Measurements from ENCODE around the gene TXK.

The TXK gene

GRCh38 chr4:48069026-48069425, 65.0 kb downstream of the TXK start:
- no peaks in the 10 kb centered on the region for H4K20me1 ChIP-seq (ENCODE audit: insufficient read depth)
- no peaks in the 10 kb centered on the region for H3K79me2 ChIP-seq (ENCODE audit: insufficient read depth, low read depth)
- H3K4me2 ChIP-seq = no peak overlapping the region
- no peak overlapping the region for H2AFZ ChIP-seq (ENCODE audit: low read depth)
- no peak overlapping the region for H3K27ac ChIP-seq
- no peak for TF ChIP-seq CTCF (conservative IDR thresholded peaks at IDR 0.05; ENCODE audit: low read depth, low read length)
- no peaks in the 10 kb centered on the region for H3K36me3 ChIP-seq (ENCODE audit: insufficient read depth)
- no peak overlapping the region for H3K9ac ChIP-seq
- H3K27me3 ChIP-seq (ENCODE audit: insufficient read depth, low read depth) = no peaks in the 10 kb centered on the region
- no peaks in the 10 kb centered on the region for H3K4me1 ChIP-seq (ENCODE audit: low read depth, poor library complexity, severe bottlenecking)
- H3K4me3 ChIP-seq (IDR thresholded peaks at IDR 0.05; ENCODE audit: insufficient read depth, low read depth, low read length) = no peak overlapping the region

- H3K4me3 ChIP-seq (IDR thresholded peaks at IDR 0.05; ENCODE audit: insufficient read depth, low read depth, low read length) = no peak overlapping the region
- no peaks in the 10 kb centered on the region for H3K36me3 ChIP-seq (ENCODE audit: insufficient read depth)
- no peaks in the 10 kb centered on the region for H3K79me2 ChIP-seq (ENCODE audit: insufficient read depth, low read depth)
- H3K27ac ChIP-seq = no peak overlapping the region
- H4K20me1 ChIP-seq (ENCODE audit: insufficient read depth) = no peaks in the 10 kb centered on the region
- no peak overlapping the region for H3K9ac ChIP-seq
- no peak overlapping the region for H3K4me2 ChIP-seq
- no peak for TF ChIP-seq CTCF (conservative IDR thresholded peaks at IDR 0.05; ENCODE audit: low read depth, low read length)
- H3K27me3 ChIP-seq (ENCODE audit: insufficient read depth, low read depth) = no peaks in the 10 kb centered on the region
- no peak overlapping the region for H2AFZ ChIP-seq (ENCODE audit: low read depth)
- H3K4me1 ChIP-seq (ENCODE audit: low read depth, poor library complexity, severe bottlenecking) = no peaks in the 10 kb centered on the region
Observed at GRCh38 chr4:48068182-48068581, 65.9 kb downstream of the TXK start.

- H2AFZ ChIP-seq (ENCODE audit: low read depth) = no peak overlapping the region
- H3K4me2 ChIP-seq = no peak overlapping the region
- no peak overlapping the region for H3K27ac ChIP-seq
- no peaks in the 10 kb centered on the region for H3K27me3 ChIP-seq (ENCODE audit: insufficient read depth, low read depth)
- no peak overlapping the region for H3K4me3 ChIP-seq (IDR thresholded peaks at IDR 0.05; ENCODE audit: insufficient read depth, low read depth, low read length)
- H4K20me1 ChIP-seq (ENCODE audit: insufficient read depth) = no peaks in the 10 kb centered on the region
- no peaks in the 10 kb centered on the region for H3K79me2 ChIP-seq (ENCODE audit: insufficient read depth, low read depth)
- H3K9ac ChIP-seq = no peak overlapping the region
- no peaks in the 10 kb centered on the region for H3K4me1 ChIP-seq (ENCODE audit: low read depth, poor library complexity, severe bottlenecking)
- no peaks in the 10 kb centered on the region for H3K36me3 ChIP-seq (ENCODE audit: insufficient read depth)
- TF ChIP-seq CTCF (conservative IDR thresholded peaks at IDR 0.05; ENCODE audit: low read depth, low read length) = no peak
Observed at GRCh38 chr4:48067536-48067935, 66.5 kb downstream of the TXK start.

GRCh38 chr4:48065587-48066052, 68.4 kb downstream of the TXK start:
- no peaks in the 10 kb centered on the region for H3K4me1 ChIP-seq (ENCODE audit: low read depth, poor library complexity, severe bottlenecking)
- no peaks in the 10 kb centered on the region for H4K20me1 ChIP-seq (ENCODE audit: insufficient read depth)
- H3K4me3 ChIP-seq (IDR thresholded peaks at IDR 0.05; ENCODE audit: insufficient read depth, low read depth, low read length) = no peak overlapping the region
- no peaks in the 10 kb centered on the region for H3K36me3 ChIP-seq (ENCODE audit: insufficient read depth)
- no peak for TF ChIP-seq CTCF (conservative IDR thresholded peaks at IDR 0.05; ENCODE audit: low read depth, low read length)
- H3K27ac ChIP-seq = no peak overlapping the region
- H2AFZ ChIP-seq (ENCODE audit: low read depth) = no peak overlapping the region
- H3K9ac ChIP-seq = no peak overlapping the region
- H3K79me2 ChIP-seq (ENCODE audit: insufficient read depth, low read depth) = no peaks in the 10 kb centered on the region
- no peaks in the 10 kb centered on the region for H3K27me3 ChIP-seq (ENCODE audit: insufficient read depth, low read depth)
- H3K4me2 ChIP-seq = no peak overlapping the region

Measured in KMS-11 (cell line).